Measurements from ENCODE around the gene FAM241A. TPM values are rescaled to one million over a fixed set of nuclear protein-coding genes. Genes with fewer than 3 reads are reported as not detected.

Gene FAM241A
- total RNA-seq, 2 experiments from 2014 or later: 1.4 to 2.3 TPM

DNA sequence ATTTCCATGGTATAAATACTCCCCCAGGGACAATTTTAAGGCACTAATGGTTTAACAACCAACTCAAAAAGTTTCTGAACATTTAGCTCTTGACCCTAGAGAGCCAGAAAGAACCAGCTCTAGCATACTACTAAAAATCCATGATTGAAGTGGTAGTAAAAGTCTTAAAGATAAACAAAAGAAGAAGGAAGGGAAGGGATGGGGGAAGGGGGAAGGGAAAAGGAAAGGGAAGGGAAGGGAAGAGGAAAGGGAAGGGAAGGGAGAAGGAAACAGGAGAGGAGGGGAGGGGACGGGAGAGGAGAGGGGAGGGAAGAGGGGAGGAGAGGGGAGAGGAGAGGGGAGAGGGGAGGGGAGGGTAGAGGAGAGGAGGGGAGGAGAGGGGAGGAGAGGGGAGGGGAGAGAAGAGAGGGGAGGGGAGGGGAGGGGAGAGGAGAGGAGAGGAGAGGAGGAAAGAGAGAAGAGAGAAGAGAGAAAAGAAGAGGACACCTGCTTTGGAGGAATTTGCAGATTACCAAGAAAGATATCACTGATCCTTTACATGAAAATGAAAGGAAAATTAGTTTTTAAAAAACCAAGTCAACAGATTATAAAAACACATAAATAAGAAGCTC is 26.4 kb upstream of the FAM241A start:
- peaks cover 4% of the 10 kb centered on the region for H3K27me3 Mint-ChIP-seq
- H3K27ac Mint-ChIP-seq: peak overlapping the region; percentile 94
- no peaks in the 10 kb centered on the region for H3K9me3 Mint-ChIP-seq (ENCODE audit: low read depth)
- DNase-seq (no peak), ATAC-seq (no peak)
- peaks cover 13% of the 10 kb centered on the region for H3K36me3 Mint-ChIP-seq
- H3K4me1 Mint-ChIP-seq: peaks cover 12% of the 10 kb centered on the region
- H3K4me3 Mint-ChIP-seq: peak overlapping the region; percentile 48
- CTCF ChIA-PET: interaction anchor here (1.2 to 1.5 kb wide), 2 partner anchors 11 to 17 kb away, joined by 3 to 4 read pairs; no protein-coding TSS in a partner anchor

DNA sequence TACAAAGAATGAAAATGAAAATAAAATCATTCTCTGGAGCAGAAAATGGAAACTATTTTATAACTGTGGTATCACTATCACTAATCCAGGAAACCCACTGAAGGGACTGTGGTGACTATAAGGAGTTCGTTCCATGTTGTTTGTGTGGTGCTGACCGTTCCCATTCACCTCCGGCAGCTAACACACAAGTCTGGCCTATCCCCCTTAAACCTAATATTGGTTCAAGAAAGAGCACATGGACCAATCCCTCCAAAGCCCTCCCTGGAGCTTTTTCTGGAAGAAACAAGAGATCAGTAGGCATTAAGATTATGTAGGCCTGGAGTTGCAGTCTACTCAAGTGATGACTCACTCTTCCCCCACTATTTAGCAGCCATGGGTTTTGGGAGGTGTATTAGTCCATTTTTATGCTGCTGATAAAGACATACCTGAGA is 25.9 kb upstream of the FAM241A start:
- Mint-ChIP-seq H3K4me3 (peak overlapping the region; percentile 48), H3K27ac (peak overlapping the region; percentile 94), H3K27me3 (peaks cover 9% of the 10 kb centered on the region), H3K9me3 (ENCODE audit: low read depth) (no peaks in the 10 kb centered on the region), H3K36me3 (peaks cover 13% of the 10 kb centered on the region), H3K4me1 (peaks cover 12% of the 10 kb centered on the region)
- ATAC-seq (peak; percentile 95), DNase-seq (peak; percentile 58)
- CTCF ChIA-PET: interaction anchor here (1.2 to 1.5 kb wide), 2 partner anchors 10 to 18 kb away, joined by 3 to 4 read pairs; no protein-coding TSS in a partner anchor

DNA sequence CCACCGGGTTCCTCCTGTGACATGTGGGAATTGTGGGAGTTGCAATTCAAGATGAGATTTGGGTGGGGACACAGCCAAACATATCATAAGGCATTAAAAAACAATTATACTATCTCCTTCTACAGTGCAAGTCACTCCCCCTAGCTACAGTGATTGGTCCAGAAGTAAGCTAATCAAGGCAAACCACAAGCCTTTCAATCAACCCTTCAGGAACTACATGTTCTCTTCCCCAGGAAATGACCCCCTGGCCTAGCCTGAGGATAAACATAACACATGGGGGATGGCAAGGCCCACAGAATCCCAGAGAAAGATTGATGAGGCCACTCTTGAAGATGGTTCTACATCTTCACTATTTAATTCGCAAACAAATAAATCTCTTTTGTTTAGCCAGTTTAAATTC is 25.2 kb upstream of the FAM241A start:
- Mint-ChIP-seq H3K9me3 (ENCODE audit: low read depth) (no peaks in the 10 kb centered on the region), H3K4me1 (peaks cover 12% of the 10 kb centered on the region), H3K27ac (peak overlapping the region; percentile 94), H3K27me3 (peaks cover 14% of the 10 kb centered on the region), H3K36me3 (peaks cover 13% of the 10 kb centered on the region), H3K4me3 (no peak overlapping the region)
- ATAC-seq: no peak
- CTCF ChIA-PET: interaction anchor here (1.2 kb wide), 1 partner anchor 19 kb away, joined by 3 read pairs; no protein-coding TSS in a partner anchor
- DNase-seq: no peak

DNA sequence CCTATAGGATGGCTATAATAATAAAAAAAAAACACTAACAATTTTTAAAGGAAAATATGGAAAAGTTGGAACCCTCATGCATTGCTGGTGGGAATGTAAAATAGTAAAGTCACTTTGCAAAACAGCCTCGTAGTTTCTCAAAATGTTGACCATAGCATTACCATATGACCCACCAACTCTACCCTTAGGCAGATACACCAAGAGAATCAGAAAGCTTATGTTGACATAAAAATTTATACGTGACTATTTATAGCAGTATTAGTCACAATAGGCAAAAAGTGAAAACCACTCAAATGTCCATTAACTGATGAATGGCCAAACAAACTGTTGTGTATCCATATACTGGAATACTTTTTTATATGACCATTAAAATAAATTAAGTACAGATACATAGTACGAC is 19.8 kb upstream of the FAM241A start:
- Mint-ChIP-seq H3K27me3 (peaks cover 28% of the 10 kb centered on the region), H3K4me3 (no peak overlapping the region), H3K27ac (no peak overlapping the region), H3K9me3 (ENCODE audit: low read depth) (no peaks in the 10 kb centered on the region), H3K36me3 (peaks cover 5% of the 10 kb centered on the region), H3K4me1 (peaks cover 6% of the 10 kb centered on the region)
- DNase-seq (no peak), ATAC-seq (no peak)
- CTCF ChIA-PET: no interaction called here

DNA sequence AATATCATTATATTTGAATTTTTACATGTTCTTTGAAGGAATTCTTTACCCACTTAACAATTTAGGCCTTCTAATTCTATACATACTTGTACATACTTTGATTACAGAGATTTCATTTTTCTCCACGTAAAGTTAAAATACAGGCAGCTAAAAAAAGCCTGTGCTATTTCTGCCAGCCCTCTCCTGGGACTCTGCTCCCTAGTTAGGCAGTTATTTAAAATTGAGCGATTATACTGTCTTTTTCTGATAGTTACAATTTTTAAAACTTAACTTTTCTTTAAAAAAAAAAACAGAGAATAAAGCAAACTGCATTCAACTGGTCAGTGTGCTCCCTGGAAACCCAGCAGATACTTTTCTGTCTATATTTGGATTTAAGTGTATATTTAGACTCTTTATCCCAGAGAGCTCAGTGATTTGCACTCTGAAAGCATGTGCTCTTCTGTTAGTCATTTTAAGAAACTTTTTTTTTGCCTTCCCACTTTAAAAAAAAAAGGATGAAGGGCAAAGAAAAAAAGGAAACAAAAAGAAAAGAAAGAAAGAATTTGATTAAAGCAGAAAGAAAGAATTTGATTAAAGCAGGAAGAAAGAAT is 18.1 kb upstream of the FAM241A start:
- peaks cover 6% of the 10 kb centered on the region for H3K4me1 Mint-ChIP-seq
- ATAC-seq (no peak), DNase-seq (no peak)
- H3K27me3 Mint-ChIP-seq: peaks cover 30% of the 10 kb centered on the region
- H3K27ac Mint-ChIP-seq: no peak overlapping the region
- CTCF ChIA-PET: interaction anchor here (1.3 kb wide), 1 partner anchor 27 kb away, joined by 3 read pairs; no protein-coding TSS in a partner anchor
- H3K4me3 Mint-ChIP-seq: no peak overlapping the region
- H3K36me3 Mint-ChIP-seq: peaks cover 1% of the 10 kb centered on the region
- H3K9me3 Mint-ChIP-seq (ENCODE audit: low read depth): no peaks in the 10 kb centered on the region

DNA sequence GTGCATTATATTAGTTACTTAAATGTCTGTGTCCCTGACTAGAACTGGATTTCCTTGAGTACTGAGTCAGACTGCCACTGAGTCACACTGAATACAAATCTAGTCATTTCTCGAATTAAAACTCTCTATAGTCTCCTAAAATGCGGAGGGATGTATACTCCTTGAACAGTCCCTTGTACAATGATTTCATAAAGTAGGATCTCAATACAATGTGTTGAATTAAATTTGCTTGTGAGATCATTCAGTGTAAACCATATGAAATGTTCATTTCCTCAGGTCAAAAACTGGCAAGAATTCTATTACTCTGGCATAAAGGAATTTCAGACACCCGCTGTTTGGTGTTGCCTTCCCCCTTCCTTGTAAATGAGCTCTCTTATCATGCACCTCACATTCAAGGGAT is 17.5 kb upstream of the FAM241A start:
- DNase-seq: no peak
- ATAC-seq: peak; percentile 78
- H3K27ac Mint-ChIP-seq: no peak overlapping the region
- H3K4me3 Mint-ChIP-seq: no peak overlapping the region
- H3K4me1 Mint-ChIP-seq: peaks cover 6% of the 10 kb centered on the region
- CTCF ChIA-PET: interaction anchor here (1.3 kb wide), 1 partner anchor 28 kb away, joined by 3 read pairs; no protein-coding TSS in a partner anchor
- no peaks in the 10 kb centered on the region for H3K9me3 Mint-ChIP-seq (ENCODE audit: low read depth)
- H3K27me3 Mint-ChIP-seq: peaks cover 32% of the 10 kb centered on the region
- H3K36me3 Mint-ChIP-seq: peaks cover 1% of the 10 kb centered on the region

DNA sequence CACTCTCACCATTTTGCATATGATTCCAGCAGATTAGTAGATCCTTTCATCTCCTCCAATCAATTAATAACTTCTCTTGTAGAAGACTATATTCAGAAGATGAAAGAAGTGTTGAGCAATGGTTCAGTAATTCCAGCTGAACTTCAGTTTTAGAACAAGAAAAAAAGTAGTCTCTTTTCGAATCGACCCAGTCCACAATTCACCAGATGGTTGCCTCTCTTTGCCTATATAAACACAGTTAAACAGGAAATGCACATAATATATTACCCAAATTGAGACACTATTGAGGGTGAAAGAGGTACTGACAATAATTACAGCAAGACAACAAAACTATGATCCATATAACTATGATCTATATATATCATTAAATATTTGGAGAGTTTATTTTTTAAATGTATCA is 16.8 kb upstream of the FAM241A start:
- Mint-ChIP-seq H3K4me3 (no peak overlapping the region), H3K9me3 (ENCODE audit: low read depth) (no peaks in the 10 kb centered on the region), H3K27ac (no peak overlapping the region), H3K4me1 (peaks cover 6% of the 10 kb centered on the region), H3K36me3 (peaks cover 1% of the 10 kb centered on the region), H3K27me3 (peaks cover 34% of the 10 kb centered on the region)
- CTCF ChIA-PET: no interaction called here
- ATAC-seq: no peak
- no peak for DNase-seq

DNA sequence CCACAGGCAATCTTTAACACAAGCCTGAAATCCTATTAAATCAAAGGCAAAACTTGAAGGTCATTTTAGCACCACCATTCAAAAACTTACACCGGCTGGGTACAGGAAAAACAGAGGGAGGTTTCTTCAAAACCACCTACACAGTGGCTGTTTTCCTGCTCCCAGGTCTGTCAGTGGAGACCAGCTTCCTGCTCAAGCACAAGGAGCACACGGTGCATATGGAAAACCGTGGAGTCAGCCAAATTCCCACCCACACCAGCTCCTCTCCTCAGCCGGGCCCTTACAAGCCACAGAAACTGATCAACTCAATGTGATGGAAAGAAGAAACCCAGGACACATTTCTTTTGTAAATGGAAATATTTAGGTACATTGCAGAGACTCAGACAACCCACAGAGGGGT is 14.3 kb upstream of the FAM241A start:
- Mint-ChIP-seq H3K4me1 (peaks cover 6% of the 10 kb centered on the region), H3K4me3 (no peak overlapping the region), H3K27ac (no peak overlapping the region), H3K9me3 (ENCODE audit: low read depth) (no peaks in the 10 kb centered on the region), H3K36me3 (no peaks in the 10 kb centered on the region), H3K27me3 (peaks cover 26% of the 10 kb centered on the region)
- ATAC-seq: no peak
- CTCF ChIA-PET: no interaction called here
- DNase-seq: no peak

DNA sequence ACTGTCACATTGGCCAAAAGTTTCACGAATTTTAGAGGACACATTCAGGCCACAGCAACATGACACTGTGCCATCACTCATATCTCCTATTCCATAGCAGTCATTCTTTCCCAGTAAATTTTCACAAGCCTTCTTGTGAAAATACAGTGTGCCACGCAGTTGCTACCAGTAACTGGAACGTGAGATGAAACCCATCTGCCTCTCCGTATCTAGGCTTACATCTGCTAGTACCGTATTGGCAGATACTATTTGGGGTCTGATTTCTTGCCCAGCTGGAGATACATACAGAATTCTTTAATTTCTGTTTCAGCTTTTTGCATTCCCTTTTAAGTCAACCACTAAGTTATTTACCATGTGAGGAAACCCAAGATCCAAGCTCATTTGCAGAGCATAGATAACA is 8.7 kb upstream of the FAM241A start:
- Mint-ChIP-seq H3K27ac (no peak overlapping the region), H3K4me1 (peaks cover 8% of the 10 kb centered on the region), H3K27me3 (peaks cover 25% of the 10 kb centered on the region), H3K9me3 (ENCODE audit: low read depth) (no peaks in the 10 kb centered on the region), H3K36me3 (no peaks in the 10 kb centered on the region), H3K4me3 (no peak overlapping the region)
- CTCF ChIA-PET: interaction anchor here (1.5 kb wide), 1 partner anchor 36 kb away, joined by 3 read pairs; no protein-coding TSS in a partner anchor
- no peak for ATAC-seq
- DNase-seq: no peak

DNA sequence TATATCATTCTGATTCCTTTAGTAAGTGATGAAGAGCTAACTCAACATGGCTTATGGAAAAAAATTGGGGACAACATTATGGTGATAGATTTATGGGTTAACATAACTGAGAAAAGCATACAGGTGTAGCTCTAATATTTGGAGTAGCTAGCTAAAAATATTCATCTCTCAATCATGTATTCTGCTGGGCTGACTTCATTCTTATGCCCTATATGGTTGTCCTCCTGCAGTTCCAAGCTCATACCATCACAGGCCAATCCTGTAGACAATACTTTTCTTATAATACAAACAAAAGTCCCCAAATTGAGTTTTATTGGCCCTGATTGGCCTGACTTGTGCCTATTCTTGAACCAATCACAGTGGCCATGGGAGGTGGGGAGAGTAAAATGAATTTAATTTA is 6.7 kb upstream of the FAM241A start:
- Mint-ChIP-seq H3K27me3 (peaks cover 18% of the 10 kb centered on the region), H3K36me3 (no peaks in the 10 kb centered on the region), H3K4me3 (no peak overlapping the region), H3K4me1 (peaks cover 10% of the 10 kb centered on the region), H3K9me3 (ENCODE audit: low read depth) (no peaks in the 10 kb centered on the region), H3K27ac (no peak overlapping the region)
- ATAC-seq (no peak), DNase-seq (no peak)
- CTCF ChIA-PET: no interaction called here

DNA sequence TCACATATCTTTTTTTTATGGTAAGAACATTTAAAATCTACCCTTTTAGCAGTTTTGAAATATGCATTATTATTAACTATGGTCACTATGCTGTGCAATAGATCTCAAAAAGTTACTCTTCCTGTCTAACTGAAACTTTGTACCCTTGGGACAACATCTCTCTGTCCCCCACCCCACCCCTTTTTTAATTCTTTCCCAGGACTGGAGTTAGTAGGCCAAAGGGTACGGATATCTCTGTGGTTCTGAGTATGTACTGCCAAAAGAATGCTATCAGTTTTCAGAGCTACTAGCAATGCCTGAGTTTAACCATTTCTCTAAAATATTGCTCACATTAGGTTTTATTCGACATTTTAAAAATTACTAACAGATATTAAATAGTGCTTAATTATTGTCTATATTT is 4.7 kb upstream of the FAM241A start:
- CTCF ChIA-PET: interaction anchor here (0.8 to 1.3 kb wide), 6 partner anchors 17 to 94 kb away, joined by 3 read pairs; no protein-coding TSS in a partner anchor
- DNase-seq (no peak), ATAC-seq (no peak)
- Mint-ChIP-seq H3K27ac (no peak overlapping the region), H3K36me3 (no peaks in the 10 kb centered on the region), H3K27me3 (peaks cover 13% of the 10 kb centered on the region), H3K4me1 (peaks cover 21% of the 10 kb centered on the region), H3K4me3 (no peak overlapping the region), H3K9me3 (ENCODE audit: low read depth) (no peaks in the 10 kb centered on the region)

DNA sequence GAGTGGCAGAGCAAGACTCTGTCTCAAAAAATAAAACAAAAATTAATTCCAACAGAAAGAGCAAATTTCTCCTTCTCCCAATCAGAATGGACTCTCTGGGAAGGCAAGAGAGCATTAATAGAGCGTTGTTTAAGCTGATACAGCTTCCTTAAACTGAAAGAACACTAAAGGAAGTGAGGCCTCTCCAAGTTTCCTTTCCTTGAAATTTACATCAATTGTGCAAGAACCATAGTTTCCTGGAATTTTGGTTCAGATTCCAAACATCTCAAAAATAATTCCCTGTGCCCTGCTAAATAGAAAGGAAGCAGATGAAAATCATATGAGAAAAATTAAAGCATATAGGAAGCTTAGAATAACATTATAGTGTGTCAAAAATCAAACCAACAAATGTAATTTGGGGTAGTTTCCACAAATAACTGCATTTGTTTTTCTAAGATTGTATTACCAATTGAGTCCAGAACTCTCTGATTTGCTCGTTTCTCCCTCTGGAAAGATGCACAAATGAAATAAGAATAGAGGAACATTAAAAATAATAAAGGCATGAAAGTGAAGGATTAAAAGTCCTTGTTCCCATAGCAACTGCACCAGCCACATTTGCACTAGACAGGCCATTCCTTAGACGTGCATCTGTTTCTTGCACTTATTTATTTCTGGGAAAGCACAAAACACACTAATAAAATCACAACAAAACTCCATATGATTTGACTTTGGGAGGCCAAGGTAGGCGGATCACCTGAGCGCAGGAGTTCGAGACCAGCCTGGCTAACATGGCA is 3.7 kb upstream of the FAM241A start:
- Mint-ChIP-seq H3K36me3 (peaks cover 2% of the 10 kb centered on the region), H3K4me1 (peaks cover 26% of the 10 kb centered on the region), H3K27ac (no peak overlapping the region), H3K4me3 (no peak overlapping the region), H3K27me3 (peaks cover 5% of the 10 kb centered on the region), H3K9me3 (ENCODE audit: low read depth) (no peaks in the 10 kb centered on the region)
- no peak for ATAC-seq
- no peak for DNase-seq
- CTCF ChIA-PET: interaction anchor here (1.0 to 1.6 kb wide), 5 partner anchors 18 to 73 kb away, joined by 3 to 4 read pairs (median 3); no protein-coding TSS in a partner anchor

DNA sequence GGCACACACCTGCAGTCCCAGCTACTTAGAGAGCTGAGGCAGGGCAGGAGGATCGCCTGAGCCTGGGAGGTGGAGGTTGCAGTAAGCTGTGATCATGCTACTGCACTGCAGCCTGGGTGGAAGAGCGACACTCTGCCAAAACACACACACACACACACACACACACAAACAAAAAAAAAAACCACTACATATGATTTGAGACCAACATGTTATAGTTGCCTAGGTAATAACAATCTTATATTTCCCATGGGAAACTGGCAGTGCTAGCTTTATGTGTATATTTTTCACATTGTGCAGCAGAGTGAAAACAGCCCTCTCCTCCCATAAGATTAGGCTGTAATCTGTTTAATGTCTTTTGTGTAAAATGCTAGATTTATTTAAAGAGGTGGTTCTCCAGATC is 3.1 kb upstream of the FAM241A start:
- CTCF ChIA-PET: interaction anchor here (1.0 to 1.6 kb wide), 3 partner anchors 19 to 90 kb away, joined by 3 to 4 read pairs (median 3); no protein-coding TSS in a partner anchor
- Mint-ChIP-seq H3K4me1 (peaks cover 32% of the 10 kb centered on the region), H3K36me3 (peaks cover 2% of the 10 kb centered on the region), H3K9me3 (ENCODE audit: low read depth) (no peaks in the 10 kb centered on the region), H3K27me3 (peaks cover 2% of the 10 kb centered on the region), H3K27ac (no peak overlapping the region), H3K4me3 (no peak overlapping the region)
- DNase-seq (no peak), ATAC-seq (no peak)
